Esophagus squamous epithelium (tissue), 4 donors: ENCODE measurements around the gene RNLS.

Experiments
- CTCF ChIP-seq, 6 experiments: fragments of 450-650 bp in 4 of 6; fragments of 200-600 bp in 2 of 6; sonication (generic) in 2 of 6; IDR thresholded peaks; one replicate each; pipeline ENCODE4 v1.5.1; 2016 to 2019; ENCODE audit warnings: antibody characterized with exemption in 6 of 6, mild to moderate bottlenecking in 4 of 6, moderate library complexity in 4 of 6
- POLR2A ChIP-seq, 4 donors: fragments of 450-650 bp; IDR thresholded peaks; one replicate each; pipeline ENCODE4 v1.6.1; 2017; ENCODE audit warnings: antibody characterized with exemption in 4 of 4, mild to moderate bottlenecking in 4 of 4, moderate library complexity in 3 of 4

- TF ChIP-seq POLR2A (IDR thresholded peaks at IDR 0.05) (no peak), CTCF (IDR thresholded peaks at IDR 0.05) (no peak)
Measured at GRCh38 chr10:88270061-88270808, 312.9 kb downstream of the RNLS start.
